ENCODE measurements around the gene SGMS1.

Gene SGMS1

GRCh38 chr10:50576245-50576815, 47.4 kb downstream of the SGMS1 start:
- TF ChIP-seq CSDC2 (CRISPR knock-in tag; IDR thresholded peaks at IDR 0.05) (no peak), ESRRG (CRISPR knock-in tag; IDR thresholded peaks at IDR 0.05) (no peak), TOX (CRISPR knock-in tag; IDR thresholded peaks at IDR 0.05; ENCODE audit: borderline replicate concordance) (no peak), ISL1 (CRISPR knock-in tag; IDR thresholded peaks at IDR 0.05) (peak; percentile 53; the same call in 1 of the 2 replicates)
- ATAC-seq: peak; percentile 66

- ATAC-seq: peak; percentile 59
- TF ChIP-seq CSDC2 (CRISPR knock-in tag; IDR thresholded peaks at IDR 0.05) (no peak), TCF4 (CRISPR knock-in tag; IDR thresholded peaks at IDR 0.05; ENCODE audit: borderline replicate concordance) (no peak), PATZ1 (CRISPR knock-in tag; IDR thresholded peaks at IDR 0.05; ENCODE audit: borderline replicate concordance) (no peak), ZFP30 (CRISPR knock-in tag; IDR thresholded peaks at IDR 0.05) (no peak), POU6F1 (CRISPR knock-in tag; IDR thresholded peaks at IDR 0.05; ENCODE audit: borderline replicate concordance, low read depth) (no peak), TSHZ2 (CRISPR knock-in tag; IDR thresholded peaks at IDR 0.05) (no peak), SNAI2 (CRISPR knock-in tag; IDR thresholded peaks at IDR 0.05) (no peak), TOX (CRISPR knock-in tag; IDR thresholded peaks at IDR 0.05; ENCODE audit: borderline replicate concordance) (no peak), RARB (CRISPR knock-in tag; IDR thresholded peaks at IDR 0.05) (no peak), ISL1 (CRISPR knock-in tag; IDR thresholded peaks at IDR 0.05) (no peak), CREB5 (CRISPR knock-in tag; IDR thresholded peaks at IDR 0.05; ENCODE audit: low read depth) (no peak), ZNF70 (CRISPR knock-in tag; IDR thresholded peaks at IDR 0.05) (no peak), PPARA (CRISPR knock-in tag; IDR thresholded peaks at IDR 0.05; ENCODE audit: borderline replicate concordance) (no peak), ZNF8 (CRISPR knock-in tag; IDR thresholded peaks at IDR 0.05) (no peak)
Measured at GRCh38 chr10:50575477-50576244, 48.1 kb downstream of the SGMS1 start.

GRCh38 chr10:50574931-50575330, 48.8 kb downstream of the SGMS1 start:
- no peak for ATAC-seq
- TF ChIP-seq ZNF8 (CRISPR knock-in tag; IDR thresholded peaks at IDR 0.05) (no peak), ZNF565 (CRISPR knock-in tag; conservative IDR thresholded peaks at IDR 0.05; ENCODE audit: low read depth) (no peak), RARB (CRISPR knock-in tag; IDR thresholded peaks at IDR 0.05) (no peak), ARNTL (CRISPR knock-in tag; IDR thresholded peaks at IDR 0.05; ENCODE audit: borderline replicate concordance, low read depth) (no peak), PATZ1 (CRISPR knock-in tag; IDR thresholded peaks at IDR 0.05; ENCODE audit: borderline replicate concordance) (no peak), CREB5 (CRISPR knock-in tag; IDR thresholded peaks at IDR 0.05; ENCODE audit: low read depth) (no peak), ESRRG (CRISPR knock-in tag; IDR thresholded peaks at IDR 0.05) (no peak), GLIS3 (CRISPR knock-in tag; IDR thresholded peaks at IDR 0.05) (no peak), CSDC2 (CRISPR knock-in tag; IDR thresholded peaks at IDR 0.05) (no peak), ISL1 (CRISPR knock-in tag; IDR thresholded peaks at IDR 0.05) (no peak), ZFP3 (CRISPR knock-in tag; IDR thresholded peaks at IDR 0.05) (no peak), POU6F1 (CRISPR knock-in tag; IDR thresholded peaks at IDR 0.05; ENCODE audit: borderline replicate concordance, low read depth) (no peak), CSRNP3 (CRISPR knock-in tag; IDR thresholded peaks at IDR 0.05) (no peak), ZNF70 (CRISPR knock-in tag; IDR thresholded peaks at IDR 0.05) (no peak), ZFP30 (CRISPR knock-in tag; IDR thresholded peaks at IDR 0.05) (no peak)

Measured in SK-N-SH treated with all-trans-retinoic acid at 6 μM for 48 hours (cell line).